TTC549 (cell line): ENCODE measurements around the gene FRS3.

ENCODE experiments used
- FAIRE-seq: peaks from 2 replicates; lab custom pipeline; 2012; peaks lifted over from hg19 to GRCh38; lab: Jason Lieb, UNC

Gene FRS3

DNA sequence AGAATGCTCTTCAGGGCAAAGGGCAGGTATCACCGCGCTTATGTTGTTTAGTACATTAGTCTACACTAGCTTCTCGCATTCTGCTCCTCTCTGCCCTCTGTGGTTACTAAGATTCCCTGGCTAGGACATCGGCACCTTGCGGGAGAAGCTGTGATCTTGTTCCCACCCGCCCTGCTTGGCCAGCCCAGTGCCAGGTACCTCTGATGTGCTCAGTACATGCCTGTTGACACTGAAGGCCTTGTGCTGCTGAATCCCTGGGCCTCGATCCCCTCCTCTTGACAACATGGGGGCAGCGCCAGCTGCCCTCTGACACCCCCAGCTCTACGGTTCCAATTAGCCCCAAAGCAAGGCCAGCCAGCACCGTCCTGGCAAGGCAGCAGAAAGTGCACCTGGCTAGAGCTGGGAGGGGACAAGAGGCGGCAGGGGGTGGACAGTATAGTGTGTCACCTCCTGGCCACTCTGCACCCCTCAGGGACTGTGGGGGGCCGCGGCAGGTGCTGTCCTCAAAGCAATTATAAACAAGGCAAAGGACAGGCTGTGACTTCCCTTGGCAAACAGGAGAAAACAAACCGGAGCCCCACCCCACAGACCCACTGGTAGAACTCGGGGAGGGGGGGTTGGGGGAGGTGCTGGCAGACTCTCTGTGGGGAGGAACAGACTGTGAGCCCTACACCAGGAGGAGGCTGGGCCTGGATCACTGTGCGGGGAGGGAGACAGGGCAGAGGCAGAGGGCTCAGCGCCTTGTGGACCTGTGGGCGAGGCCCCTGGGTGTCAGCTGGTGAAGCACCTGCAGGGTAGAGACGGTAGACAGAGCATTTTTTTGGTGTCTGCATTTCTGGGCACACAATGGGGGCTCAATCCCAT lies 51.4 kb downstream of the FRS3 start:
- FAIRE-seq, result no peak

DNA sequence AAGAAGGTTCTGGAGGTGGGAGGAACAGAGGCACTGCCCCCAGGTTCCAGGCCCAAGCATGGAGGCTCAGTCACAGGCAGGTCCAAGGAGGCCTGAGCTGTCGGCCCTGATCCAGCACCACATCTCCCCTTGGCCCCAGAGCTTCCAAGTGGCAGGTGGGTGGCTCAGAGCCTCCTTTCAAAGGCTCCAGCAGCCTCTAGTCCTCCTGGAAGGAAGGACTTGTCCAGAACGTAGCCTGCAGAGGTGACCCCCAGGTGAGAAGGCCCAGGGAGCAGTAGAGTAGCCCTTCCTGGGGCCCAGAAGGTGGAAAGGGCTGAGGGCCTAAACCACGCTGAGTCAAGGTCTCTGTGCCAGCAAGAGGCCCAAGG lies 52.0 kb downstream of the FRS3 start:
- no peak for FAIRE-seq

DNA sequence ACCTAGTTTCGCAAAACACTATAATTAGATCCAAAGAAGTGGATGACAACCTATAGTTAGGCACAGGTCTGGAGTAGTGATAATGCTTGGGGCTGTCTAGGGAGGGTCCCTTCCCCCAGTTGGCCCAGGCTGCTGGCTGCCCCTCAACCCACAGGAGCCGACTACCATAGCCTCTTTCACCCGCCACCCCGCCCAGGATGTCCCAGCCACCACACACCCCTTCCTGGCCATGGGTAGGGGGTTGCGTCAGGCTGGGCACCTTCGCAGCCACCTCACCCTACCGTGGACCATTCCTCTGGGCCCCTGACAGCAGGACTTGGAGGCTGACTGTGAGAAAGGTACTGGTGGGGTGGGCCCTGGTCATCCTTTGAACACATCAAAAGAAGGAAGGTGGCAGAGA lies 52.8 kb downstream of the FRS3 start:
- FAIRE-seq, result no peak

- no peak for FAIRE-seq
Measured at GRCh38 chr6:41724586-41725501, 54.9 kb downstream of the FRS3 start.

DNA sequence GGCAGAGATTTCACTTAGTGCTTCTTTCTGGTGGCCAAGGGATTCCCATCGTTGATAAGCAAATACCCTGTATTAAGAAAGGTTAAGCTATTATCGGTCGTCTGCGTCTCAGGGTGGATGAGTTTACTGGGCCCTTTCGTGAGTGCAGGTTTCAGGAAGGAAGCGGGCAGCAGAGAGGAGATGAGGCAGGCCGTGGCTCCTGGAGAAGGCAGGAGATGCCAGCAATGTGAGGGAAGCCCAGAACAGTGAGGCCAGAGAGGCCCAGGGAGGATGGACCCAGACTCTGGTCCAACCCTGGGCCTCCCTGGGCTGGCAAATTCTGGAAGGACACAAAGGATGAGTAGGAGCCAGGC lies 55.5 kb downstream of the FRS3 start:
- FAIRE-seq, result no peak

GRCh38 chr6:41723530-41724227 lies 56.0 kb downstream of the FRS3 start:
- no peak for FAIRE-seq

DNA sequence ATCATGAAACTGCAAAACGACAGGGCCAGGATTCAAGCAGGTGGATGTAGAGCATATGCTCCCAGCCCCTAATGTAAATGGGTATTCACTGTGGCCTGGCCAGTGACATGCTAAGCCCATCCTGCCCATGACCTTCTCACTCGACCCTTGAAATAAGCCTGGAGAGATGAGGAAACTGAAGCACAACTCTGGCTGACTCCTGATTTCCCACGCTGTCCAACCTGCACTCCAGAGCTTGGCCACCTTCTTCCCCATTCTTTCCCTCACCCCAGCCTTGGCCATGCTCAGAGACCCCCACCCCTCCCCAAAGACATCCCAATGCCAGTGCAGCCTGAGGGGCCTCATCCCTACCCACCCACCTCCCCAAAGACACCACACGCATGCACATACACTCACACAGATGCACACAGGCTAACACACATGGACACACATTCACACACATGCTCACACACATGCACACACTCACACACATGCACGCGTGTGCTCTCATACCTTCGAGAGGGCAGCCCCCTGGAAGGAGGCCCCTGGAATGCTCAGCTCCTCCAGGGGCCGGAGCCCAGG lies 56.7 kb downstream of the FRS3 start:
- FAIRE-seq, result no peak

DNA sequence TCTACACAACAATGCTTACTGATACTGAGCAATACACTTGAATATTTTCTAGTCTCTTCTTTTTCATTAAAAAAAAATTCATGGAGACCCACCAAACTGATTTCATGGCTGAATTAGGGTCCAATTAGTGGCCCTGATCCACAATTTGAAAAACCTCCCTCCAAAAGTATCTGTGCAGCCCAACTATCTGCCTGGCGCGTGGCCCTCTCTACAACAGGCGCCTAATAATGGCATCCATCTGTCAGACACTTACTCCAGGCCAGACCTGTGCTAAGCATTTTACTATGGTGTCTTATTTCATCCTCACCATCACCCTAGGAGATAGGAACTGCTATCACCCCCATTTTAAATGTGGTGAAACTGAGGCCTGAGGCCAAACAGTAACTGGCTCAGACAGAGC lies 58.3 kb downstream of the FRS3 start:
- FAIRE-seq, result no peak

DNA sequence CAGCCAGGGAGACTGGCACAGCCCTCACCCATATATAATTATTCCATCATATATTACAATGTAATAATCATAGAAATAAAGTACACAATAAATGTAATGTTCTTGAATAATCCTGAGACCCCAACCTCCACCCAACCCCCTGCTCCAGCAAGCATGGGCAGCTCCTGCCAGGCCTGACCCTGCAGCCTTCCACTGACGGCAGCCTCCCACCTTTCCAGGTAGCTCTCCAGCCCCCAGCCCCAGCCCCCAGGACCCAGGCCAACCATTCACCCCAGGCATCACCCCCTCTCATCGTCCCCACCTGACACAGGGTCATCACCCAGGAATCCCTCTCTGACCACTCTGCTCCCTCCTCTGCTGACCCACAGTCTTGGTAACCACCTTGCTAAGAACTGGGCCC lies 58.9 kb downstream of the FRS3 start:
- FAIRE-seq, result no peak

GRCh38 chr6:41720262-41720620 lies 59.5 kb downstream of the FRS3 start:
- FAIRE-seq, result no peak
